Measurements from ENCODE around the gene CCDC138. TPM values are rescaled to one million over a fixed set of nuclear protein-coding genes. Genes with fewer than 3 reads are reported as not detected.

Gene CCDC138
- total RNA-seq, 1 donor from 2014 or later = 4.5 TPM

DNA sequence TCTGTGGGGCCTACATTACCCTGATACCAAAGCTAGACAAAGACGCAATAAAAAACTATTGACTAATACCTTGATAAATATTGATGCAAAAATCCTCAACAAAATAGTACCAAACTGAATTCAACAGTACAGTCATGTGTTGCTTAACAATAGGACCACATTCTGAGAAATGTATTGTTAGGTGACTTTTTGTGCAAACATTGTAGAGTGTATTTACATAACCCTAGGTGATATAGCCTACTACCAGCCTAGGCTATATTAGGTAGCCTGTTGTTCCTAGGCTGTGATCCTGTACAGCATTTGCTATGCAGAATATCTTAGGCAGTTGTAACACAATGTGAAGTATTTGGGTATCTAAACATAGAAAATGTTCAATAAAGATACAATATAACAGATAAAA lies 36.7 kb downstream of the CCDC138 start:
- H3K27me3 ChIP-seq (ENCODE audit: low read depth) = no peaks in the 10 kb centered on the region
- no peaks in the 10 kb centered on the region for H3K9me3 ChIP-seq
- H3K27ac ChIP-seq = no peak overlapping the region
- ATAC-seq (no peak), DNase-seq (no peak)
- H3K36me3 ChIP-seq = no peaks in the 10 kb centered on the region
- no peak overlapping the region for H3K4me3 ChIP-seq
- no peaks in the 10 kb centered on the region for H3K4me1 ChIP-seq
- intact Hi-C loops (cut with DNase I) = no loop called here
- TF ChIP-seq, protein P1, sequence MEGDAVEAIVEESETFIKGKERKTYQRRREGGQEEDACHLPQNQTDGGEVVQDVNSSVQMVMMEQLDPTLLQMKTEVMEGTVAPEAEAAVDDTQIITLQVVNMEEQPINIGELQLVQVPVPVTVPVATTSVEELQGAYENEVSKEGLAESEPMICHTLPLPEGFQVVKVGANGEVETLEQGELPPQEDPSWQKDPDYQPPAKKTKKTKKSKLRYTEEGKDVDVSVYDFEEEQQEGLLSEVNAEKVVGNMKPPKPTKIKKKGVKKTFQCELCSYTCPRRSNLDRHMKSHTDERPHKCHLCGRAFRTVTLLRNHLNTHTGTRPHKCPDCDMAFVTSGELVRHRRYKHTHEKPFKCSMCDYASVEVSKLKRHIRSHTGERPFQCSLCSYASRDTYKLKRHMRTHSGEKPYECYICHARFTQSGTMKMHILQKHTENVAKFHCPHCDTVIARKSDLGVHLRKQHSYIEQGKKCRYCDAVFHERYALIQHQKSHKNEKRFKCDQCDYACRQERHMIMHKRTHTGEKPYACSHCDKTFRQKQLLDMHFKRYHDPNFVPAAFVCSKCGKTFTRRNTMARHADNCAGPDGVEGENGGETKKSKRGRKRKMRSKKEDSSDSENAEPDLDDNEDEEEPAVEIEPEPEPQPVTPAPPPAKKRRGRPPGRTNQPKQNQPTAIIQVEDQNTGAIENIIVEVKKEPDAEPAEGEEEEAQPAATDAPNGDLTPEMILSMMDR (IDR thresholded peaks at IDR 0.05) = no peak

DNA sequence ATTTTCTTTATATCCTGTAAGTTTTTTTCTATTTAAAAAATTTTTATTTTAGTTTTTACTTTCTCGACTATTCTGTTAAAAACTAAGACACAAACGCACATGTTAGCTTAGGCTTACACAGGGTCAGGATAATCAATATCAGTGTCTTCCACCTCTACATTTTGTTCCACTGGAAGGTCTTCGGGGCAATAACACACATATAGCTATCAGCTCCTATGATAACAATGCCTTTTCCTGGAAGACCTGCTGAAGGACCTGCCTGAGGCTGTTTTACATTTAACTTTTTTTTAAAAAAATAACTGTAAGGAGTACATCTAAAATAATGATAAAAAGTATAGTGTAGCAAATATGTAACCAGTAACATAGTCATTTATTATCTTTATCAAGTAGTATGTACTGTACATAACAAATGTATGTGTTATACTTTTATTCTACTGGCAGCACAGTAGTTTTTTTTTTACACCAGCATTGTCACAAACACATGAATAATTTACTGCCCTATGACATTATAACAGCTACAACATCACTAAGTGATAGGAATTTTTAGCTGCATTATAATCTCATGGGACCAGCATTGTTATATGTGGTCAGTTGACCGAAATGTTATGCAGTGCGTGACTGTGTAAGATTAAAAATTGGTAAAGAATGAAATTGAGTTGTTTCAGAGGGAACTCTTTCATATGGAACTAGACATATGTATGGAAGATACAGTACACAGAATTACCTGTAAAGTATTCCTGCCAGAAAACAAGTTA lies 37.9 kb downstream of the CCDC138 start:
- no peak overlapping the region for H3K27ac ChIP-seq
- TF ChIP-seq, protein P1 (IDR thresholded peaks at IDR 0.05) = no peak
- H3K9me3 ChIP-seq = no peaks in the 10 kb centered on the region
- ATAC-seq (no peak), DNase-seq (no peak)
- no peaks in the 10 kb centered on the region for H3K36me3 ChIP-seq
- intact Hi-C loops (cut with DNase I) = no loop called here
- H3K27me3 ChIP-seq (ENCODE audit: low read depth) = no peaks in the 10 kb centered on the region
- no peak overlapping the region for H3K4me3 ChIP-seq
- no peaks in the 10 kb centered on the region for H3K4me1 ChIP-seq

DNA sequence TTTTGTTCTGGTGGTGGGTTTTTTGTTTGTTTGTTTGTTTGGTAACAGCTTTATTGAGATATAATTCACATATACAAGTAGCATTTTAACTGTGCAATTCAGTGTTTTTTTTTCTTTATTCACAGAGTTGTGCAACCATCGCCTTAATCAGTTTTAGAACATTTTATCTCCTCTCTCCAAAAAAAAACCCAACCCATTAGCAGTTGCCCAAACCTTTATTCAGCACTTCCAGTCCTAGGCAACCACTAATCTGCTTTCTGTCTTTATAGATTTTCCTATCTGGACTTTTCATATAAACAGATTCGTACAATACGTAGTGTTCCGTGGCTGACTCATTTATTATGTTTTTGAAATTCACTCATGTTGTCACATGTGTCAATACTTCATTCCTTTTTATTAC lies 38.7 kb downstream of the CCDC138 start:
- intact Hi-C loops (cut with DNase I) = no loop called here
- no peak overlapping the region for H3K27ac ChIP-seq
- ATAC-seq = no peak
- TF ChIP-seq, protein P1 (IDR thresholded peaks at IDR 0.05) = no peak
- no peak for DNase-seq
- H3K36me3 ChIP-seq = no peaks in the 10 kb centered on the region
- H3K27me3 ChIP-seq (ENCODE audit: low read depth) = no peaks in the 10 kb centered on the region
- H3K4me3 ChIP-seq = no peak overlapping the region
- H3K9me3 ChIP-seq = no peaks in the 10 kb centered on the region
- H3K4me1 ChIP-seq = no peaks in the 10 kb centered on the region

DNA sequence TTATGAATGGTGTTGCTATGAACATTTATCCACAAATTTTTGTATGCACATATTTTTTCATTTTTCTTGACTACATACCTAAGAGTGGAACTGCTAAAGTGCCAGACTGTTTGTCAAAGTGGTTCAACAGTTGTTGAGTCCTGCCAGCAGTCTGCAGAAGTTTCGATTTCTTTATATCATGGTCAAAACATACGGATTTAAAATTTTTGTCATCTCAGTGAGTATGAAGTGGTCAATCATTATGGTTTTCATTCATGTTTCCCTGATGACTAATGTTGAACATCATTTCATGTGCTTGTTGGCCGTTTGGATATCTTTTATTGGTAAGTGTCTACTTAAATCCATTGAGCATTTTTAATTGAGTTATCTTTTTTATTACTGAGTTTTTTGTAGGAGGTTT lies 39.2 kb downstream of the CCDC138 start:
- Histone ChIP-seq H3K27me3 (ENCODE audit: low read depth) (no peaks in the 10 kb centered on the region), H3K27ac (no peak overlapping the region), H3K9me3 (no peaks in the 10 kb centered on the region), H3K36me3 (no peaks in the 10 kb centered on the region), H3K4me3 (no peak overlapping the region), H3K4me1 (no peaks in the 10 kb centered on the region)
- no peak for DNase-seq
- TF ChIP-seq, protein P1 (IDR thresholded peaks at IDR 0.05) = no peak
- intact Hi-C loops (cut with DNase I) = no loop called here
- no peak for ATAC-seq

DNA sequence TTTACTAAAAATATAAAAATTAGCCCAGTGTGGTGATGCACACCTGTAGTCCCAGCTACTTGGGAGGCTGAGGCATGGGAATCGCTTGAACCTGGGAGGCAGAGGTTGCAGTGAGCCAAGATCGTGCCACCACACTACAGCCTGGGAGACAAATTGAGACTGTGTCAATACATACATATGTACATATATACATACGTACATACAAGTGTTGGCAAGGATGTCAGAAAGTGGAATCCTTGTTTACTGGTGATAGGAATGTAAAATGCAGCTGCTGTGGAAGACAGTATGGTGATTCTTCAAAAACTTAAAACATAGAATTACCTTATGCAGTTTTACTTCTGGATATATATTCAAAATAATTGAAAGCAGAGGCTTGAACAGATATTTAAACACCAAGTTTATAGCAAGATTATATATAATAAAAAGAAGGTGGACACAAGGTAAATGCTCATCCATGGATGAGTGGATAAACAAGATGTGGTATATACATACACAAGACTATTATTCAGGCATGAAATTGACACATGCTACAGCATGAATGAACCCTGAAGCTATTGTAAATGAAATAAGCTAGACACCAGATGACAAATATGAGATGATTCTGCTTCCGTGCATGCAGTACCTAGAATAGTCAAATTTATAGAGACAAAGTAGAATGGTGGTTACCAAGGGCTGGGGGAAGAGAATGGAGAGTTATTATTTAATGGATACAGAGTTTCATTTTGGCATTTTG lies 43.2 kb downstream of the CCDC138 start:
- no peak for ATAC-seq
- Histone ChIP-seq H3K36me3 (no peaks in the 10 kb centered on the region), H3K9me3 (no peaks in the 10 kb centered on the region), H3K4me1 (no peaks in the 10 kb centered on the region), H3K27ac (no peak overlapping the region), H3K4me3 (no peak overlapping the region), H3K27me3 (ENCODE audit: low read depth) (no peaks in the 10 kb centered on the region)
- TF ChIP-seq, protein P1 (IDR thresholded peaks at IDR 0.05) = no peak
- intact Hi-C loops (cut with DNase I) = no loop called here
- no peak for DNase-seq
